GM18868 (cell line): ENCODE data around the gene H2AZ2.

ENCODE experiments used
- ATAC-seq: cut with Tn5 transposase; IDR thresholded peaks from one replicate; pipeline ENCODE4 v1.9.1; 2021; ENCODE audit warnings: mild to moderate bottlenecking, moderate library complexity; ENCODE audit not compliant: unreplicated experiment

Gene H2AZ2

DNA sequence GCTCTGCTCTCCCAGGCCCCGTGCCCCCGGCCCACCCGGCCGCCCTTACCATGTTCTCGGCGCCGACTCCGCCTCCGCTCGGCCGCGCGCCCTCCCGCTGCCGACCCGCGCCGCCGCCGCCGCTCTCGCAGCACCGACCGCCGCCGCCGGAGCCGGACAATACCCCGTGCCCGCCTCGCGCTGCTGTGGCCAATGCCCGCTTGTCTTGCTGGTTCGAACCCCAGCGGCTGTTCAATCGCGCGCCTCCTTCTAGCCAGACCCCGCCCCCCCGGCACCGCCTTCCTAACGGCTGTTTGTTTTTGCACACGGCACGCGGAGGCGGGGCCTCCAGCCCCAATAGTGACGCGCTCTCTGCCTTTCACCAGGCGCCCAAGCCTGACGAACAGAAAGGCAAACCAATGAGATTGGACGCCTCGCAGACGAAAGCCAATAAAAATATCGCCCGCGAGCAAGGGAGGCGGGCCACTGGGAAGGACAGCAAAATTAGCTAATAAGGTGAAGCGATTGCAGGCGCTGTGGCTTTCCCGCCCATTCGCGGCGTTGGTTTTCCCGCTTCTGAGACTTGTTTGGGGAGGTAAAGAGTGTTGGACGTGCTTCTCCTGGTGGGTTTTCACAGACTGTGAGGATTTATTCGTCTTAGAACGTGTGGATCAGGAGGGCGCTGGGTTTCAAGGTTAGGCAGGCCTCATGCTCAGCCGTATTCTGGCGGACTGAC is at the start of gene H2AZ2:
H2AZ2 (minus strand) TSS at position 168 of the 715 bp plus-strand sequence; CDS start at position 52, 116 bp downstream.
- ATAC-seq = peak; percentile 82

DNA sequence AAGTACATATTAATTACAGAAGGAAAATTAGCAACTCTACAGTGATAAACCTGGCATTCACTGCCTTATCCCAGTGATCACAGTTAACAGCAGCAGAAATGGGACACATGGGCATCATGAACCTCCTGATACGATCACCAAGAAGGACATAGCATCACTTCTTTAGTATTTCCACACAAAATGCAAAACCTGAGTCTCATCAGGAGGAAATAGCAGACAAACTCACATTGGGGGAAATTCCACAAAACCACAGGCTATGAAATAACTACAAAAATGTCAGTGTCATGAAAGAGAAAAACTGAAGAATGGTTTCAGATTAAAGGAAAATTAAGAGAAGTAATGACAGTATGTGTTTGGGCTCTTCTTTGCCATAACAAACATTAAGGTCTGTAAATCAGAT is 49.4 kb upstream of the H2AZ2 start:
- no peak for ATAC-seq

DNA sequence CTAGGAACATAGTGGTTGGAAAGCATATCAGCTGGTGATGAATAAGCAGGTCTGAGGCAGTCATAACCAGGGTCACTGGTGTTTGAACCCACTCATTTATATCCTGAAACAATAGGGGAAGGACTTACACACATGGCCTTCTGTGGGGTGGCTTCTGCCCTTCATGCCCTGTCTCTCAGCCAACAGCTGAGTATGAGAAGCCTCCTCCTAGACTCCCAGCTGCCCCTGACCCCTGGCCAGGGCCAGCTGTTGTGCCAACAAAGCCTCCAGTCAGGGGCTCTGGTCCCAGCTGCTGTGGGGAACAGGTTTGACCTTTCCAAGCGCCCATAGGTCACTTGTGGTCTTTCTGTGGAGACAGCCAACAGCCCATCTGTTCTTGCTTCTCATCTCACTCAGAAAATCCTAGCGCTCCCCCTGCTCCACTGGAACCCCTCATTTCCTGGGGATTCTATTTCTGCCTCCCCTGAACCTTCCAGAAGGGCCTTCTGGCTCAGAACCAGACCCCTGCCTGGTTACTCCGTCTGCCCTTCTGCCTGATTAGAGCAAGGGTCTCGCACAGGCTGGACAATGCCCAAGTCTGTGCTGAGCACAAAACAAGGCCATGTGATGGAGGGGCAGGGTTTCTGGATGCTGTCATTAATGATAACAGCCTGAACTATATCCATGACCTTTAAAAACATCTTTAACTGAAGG is 47.1 kb upstream of the H2AZ2 start:
- no peak for ATAC-seq

DNA sequence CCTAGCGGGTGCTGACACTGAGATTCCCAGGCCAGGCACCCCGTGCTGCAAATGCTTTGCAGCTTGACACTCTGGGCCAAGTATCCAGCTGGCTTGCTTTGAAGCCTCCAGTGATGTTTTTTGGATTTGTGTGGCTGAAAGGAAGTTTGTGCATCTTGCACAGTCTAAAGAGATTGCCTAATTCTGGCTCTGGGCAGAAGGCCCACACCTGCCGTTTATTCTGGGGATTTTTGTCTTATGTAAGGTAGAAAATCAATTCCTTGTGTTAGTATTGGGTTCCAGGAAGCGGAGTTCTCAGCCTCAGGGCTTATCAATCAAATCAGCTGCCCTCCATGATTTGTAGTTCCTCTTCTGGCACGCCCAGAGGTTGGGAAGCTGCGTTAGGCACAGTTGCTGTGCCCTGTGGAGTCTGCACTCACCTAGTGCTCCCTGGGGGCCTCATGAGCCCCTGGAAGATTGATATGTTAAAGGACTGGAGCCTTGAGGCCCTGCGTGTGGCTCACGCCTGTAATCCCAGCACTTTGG is 45.9 kb upstream of the H2AZ2 start:
- no peak for ATAC-seq

DNA sequence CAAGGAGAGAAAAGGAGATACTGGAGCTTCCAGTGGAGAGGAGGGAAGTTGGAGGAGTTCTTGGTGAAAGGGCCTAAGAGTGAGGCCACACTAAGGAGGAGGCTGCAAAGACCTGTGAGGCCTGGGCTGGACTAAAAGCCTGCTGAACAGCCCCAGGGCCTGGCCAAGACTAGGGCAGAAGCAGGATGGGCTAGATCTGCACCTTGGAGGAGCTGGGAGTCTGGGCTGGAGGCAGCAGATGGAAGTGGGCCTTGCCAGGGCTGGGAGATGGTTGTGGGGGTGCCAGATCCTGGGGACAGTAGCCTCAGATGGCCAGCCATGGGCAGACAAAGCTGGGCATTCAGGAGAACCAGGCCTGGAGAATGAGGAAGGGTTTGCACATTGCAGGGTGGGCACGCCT is 43.9 kb upstream of the H2AZ2 start:
- ATAC-seq = no peak

DNA sequence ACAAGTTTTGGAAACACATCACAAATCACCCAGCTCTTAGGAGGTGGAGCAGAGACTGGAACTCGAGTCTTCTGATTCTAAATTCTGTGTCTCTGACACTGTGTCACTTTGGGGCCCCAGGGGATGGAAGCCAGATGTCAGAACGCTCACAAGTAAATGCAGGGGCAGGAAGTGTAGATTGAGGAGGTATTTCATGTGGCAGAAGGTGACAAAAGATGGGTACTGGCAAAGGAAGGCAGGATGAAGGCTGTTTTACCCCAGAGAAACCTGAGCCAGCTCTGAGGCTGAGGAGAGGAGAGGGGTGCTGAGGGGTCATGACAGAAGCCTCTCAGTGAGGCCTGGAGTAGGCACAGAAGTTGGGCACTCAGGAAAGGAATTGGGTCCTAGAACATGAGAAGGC is 43.5 kb upstream of the H2AZ2 start:
- ATAC-seq = no peak

DNA sequence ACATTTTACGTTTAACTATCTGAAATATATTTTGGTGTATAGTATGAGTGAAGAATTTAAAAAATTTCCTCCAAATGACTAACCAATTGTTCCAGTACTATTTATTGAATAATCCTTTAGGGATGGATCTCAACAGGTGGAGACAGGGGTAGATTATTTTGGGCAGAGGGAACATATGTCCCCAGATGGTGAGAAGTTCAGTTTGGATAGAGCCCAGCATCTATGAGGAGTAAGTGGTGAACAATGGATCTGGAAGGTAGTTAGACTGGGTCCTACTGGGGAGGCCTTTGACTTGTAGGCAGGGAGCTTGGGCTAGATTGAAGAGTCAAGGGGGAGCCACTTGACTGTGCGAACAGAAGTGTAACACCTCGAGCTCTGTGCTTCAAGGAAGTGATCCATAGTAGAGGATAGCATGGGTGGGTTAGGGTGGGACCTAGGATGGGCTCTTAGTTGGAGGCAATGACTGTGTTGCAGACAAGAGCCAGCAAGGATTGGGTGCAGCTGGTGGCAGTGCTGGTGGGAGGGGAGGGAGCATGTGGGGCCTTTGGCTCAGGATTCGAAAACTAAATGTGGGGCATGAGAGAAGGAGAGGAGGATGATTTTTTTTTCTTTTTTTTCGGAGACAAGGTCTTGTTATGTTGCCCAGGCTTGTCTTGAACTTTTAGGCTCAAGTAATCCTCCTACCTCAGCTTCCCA is 41.3 kb upstream of the H2AZ2 start:
- no peak for ATAC-seq

DNA sequence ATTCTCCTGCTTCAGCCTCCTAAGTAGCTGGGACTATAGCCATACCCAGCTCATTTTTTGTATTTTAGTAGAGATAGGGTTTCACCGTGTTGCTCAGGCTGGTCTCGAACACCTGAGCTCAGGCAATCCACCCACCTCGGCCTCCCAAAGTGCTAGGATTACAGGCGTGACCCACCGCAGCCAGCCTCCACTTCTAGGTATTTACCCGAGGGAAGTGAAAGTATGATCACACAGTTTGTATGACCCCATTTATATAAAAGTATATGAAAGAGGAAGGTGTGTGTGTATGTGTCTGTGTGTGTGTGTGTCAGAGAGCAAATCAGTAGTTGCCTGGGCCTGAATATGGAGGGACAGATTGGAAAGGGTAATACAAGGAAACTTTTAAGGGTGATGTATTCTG is 39.4 kb upstream of the H2AZ2 start:
- no peak for ATAC-seq

DNA sequence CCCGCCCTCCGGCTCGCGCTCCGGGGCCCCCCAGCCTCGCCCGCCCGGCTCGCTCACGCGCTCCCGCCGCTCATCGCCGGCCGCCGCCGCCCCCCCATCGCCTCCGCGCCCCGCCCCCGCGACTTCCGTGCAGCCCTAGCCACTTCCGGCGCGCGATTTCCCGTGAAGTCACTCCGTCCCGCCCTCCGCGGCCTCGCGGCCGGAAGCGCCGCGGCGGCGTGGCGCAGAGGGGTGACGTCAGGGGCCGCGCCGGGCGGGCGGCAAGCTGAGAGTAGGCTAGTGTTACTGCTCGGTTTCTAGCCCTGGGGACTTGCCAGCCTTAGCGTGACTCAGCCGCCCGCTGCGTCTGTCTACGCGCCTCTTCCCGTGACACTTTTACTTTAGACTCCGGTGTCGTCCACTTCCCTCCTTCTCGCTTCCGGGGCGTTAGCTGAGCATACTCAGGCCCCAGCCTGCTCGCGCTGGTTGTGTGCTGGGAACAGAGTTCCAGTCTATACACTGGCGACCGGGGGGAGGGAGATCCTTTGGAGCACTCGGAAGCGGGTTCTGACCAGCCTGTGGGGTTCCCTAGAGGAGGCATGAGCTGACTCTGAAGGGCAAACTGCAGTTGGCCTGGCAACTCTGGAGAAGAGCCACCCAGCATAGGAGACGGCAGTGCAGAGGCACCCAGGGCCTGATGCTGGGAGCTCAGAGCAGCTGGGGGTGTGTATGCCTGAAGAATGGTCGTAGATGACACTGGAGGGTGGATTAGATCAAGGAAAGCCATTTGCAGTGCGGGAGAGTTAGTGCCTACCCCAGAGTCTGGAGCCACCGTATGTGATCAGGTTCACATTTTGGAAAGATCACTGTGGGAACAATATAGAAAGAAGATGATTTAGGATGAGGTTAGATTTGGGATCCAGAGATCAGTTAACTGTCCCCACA is 37.8 kb upstream of the H2AZ2 start, which contains the start of gene PURB:
PURB (minus strand) TSS at position 137 of the 924 bp plus-strand sequence. CDS start 182 bp downstream, outside the sequence.
- peak; percentile 84 for ATAC-seq

DNA sequence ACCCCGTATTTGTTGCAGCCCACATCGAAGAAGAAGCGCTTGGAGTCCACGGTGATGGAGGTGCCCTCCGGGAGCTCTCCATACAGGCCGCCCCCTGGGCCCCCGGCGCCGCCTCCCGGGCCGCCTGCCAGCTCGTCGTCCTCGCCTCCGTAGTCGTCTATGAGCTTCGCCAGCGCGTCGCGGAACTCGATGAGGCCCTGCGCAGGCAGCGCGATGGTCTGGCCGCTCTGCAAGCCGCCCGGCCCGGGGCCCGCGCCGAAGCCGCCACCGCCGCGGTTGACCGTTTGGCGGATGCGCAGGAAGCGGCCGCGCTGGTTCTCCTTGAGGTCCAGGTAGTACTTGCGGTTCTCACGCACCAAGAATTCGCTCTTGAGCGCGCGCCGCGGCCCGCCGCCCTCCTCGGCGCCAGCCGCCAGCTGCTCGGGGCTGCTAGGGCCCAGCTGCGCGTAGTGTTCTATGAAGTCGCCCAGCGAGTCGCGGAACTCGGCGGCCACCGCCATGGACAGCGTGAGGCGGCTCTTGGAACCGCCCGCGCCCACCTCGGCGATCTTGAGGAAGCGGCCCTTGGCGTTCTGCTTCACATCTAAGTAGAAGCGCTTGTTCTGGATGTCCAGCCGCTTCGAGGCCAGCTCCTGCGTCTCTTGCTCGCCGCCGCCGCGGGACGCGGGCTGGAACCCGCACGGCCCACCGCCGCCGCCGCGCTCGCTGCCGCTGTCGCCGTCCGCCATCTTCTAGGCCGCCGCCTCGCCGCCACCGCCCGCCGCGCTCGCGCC is 36.9 kb upstream of the H2AZ2 start:
- ATAC-seq = peak; percentile 5

DNA sequence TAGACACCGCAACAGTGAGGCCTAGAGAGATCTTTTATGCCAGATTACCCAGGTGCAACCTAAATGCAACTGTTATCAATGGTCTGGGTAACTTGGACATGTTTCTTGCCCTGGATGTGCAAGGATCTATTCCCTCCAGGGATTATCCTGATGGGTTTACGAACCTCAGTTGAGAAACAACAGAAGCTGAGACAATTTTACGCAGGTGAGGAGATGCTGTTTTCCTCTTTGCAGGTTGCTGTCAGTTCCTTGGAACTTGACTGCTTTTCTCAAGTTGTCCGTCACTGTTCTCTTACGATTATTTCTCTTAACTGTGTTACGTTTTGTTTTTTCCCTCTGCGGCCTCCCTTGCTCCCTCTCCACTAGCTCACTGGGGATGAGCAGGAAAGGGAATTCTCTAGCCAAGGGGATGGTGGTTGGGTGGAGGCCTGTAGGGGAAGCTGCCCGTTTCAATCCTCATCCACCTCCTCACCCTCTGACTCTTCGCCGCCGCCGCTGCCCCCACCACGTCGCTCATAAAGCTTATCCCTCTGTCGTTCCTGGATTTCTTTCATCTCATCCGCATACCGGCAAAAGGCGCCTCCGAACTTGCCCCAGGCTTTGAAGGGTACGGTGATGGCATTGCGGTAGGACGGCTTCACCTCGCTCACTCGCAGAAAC is 36.2 kb upstream of the H2AZ2 start:
- ATAC-seq = no peak

DNA sequence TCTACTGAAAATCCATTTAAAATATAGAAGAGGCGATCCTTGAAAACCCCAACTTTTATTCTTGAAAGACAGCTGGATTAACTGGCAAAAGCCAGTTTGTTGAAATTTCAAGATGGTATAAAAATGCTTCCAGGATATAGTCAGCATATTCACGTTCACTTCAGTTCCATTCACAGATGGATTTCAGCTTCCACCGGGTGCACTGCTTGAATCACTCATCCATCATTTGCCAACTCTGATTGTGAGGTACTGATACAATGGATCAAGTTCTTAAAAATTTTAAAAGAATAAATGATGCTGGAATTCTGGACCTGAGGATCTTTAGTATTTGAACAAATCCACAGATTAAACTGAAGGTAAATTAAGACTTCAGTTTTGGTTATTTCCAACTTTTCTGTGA is 35.0 kb upstream of the H2AZ2 start:
- no peak for ATAC-seq

DNA sequence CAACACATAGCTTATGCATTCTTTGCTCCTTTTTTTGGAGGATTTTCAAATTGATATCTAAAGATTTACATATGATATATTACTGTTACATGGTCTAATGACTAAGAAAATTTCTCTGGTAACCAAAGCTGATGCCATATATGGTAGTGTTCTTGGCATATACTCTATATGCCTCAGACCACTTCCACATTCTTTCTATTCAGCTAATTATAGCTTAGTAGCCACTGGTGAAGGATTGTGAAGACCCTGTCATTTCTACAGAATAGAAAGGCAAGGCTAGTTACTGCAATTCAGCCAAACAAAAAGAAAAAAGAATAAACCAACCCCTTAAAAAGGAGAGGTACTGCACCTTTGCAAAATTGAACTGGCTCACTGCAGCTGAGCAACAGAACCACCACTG is 33.7 kb upstream of the H2AZ2 start:
- ATAC-seq = no peak

DNA sequence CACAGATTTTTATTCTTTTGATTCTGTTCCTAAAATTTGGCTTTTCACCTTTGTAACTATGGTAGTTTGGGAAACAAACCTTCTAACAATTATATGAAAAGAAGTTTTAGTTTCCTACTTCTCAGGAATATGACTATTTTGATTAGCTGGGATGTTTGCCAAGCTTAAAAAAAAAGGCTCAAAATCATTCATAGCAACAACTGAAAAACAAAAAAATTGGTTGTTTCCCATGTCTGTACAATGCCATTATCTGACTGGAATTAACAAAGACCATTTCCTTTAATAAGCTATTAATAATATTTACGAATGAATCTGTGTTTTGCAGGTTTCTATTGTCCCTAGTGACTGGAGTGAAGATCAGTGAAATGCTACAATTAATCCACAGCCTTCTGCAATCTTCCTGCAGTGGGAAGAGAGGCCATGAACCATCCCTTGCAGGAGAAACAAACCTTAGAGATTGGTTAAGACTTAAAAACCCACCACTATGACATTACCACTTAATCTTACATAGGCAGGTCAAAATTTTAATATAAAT is 33.2 kb upstream of the H2AZ2 start:
- ATAC-seq = no peak

DNA sequence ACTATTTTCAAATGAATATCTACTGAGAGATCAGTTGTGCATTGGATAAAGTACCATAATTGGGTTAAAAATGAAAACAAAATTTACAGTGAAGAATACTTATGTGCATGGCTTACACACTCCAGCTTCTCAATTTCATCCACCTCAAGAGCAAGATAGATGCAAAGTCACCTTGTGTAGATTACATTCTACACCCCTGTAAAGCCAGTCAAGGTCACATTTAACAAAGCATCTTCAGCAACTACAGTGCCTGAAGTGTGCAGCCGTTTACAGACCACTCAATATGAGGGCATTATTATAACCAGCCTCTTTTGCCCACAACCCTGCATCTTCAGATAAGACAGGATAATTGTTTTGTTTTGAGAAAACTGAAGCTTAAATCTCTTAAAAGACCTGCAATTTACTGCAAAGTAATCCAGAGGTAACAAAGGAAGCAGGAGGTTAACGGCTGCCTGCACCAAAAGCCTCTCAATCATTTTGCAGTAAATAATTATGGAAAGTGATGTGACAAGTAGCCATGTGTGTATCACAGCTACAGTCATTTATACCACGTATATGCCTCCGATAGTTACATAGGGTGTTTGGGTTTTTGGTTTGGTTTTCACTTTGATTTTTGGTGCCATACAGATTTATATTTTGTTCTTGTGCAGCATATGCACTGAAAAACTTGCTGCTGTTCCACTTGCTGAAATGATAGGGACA is 32.6 kb upstream of the H2AZ2 start:
- no peak for ATAC-seq

DNA sequence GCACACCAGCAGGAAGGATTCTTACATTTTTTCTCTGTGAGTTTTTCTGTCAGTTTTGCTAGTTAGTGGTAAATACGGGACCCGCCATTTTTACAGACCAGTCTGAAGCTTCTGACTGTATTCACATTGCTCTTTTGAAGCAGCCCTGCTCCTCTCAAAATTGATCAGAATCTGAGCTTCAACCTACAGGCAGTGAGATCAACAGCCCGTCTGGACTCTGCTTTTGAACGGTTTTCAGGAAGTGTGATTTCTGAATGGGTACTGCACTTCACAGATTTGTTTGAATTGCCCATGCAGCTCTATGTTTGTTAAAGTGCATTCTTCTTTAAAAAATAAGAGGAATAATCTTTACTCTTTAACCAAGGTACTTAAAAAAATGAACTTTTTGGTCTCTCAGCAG is 28.5 kb upstream of the H2AZ2 start:
- ATAC-seq = no peak

DNA sequence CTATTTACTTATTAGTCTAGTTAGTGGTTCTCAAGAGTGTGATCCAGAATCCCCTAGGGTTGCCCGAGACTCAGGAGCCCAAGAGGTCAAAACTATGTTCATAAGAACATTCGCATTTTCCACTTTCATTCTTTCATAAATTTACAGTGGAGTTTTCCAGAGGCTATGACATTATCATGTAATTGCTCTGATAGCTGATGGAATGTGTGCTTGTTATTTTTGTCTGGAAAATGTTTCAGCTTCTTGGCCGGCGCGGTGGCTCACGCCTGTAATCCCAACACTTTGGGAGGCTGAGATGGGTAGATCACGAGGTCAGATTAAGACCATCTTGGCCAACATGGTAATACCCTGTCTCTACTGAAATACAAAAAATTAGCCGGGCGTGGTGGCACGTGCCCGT is 27.4 kb upstream of the H2AZ2 start:
- ATAC-seq = no peak

DNA sequence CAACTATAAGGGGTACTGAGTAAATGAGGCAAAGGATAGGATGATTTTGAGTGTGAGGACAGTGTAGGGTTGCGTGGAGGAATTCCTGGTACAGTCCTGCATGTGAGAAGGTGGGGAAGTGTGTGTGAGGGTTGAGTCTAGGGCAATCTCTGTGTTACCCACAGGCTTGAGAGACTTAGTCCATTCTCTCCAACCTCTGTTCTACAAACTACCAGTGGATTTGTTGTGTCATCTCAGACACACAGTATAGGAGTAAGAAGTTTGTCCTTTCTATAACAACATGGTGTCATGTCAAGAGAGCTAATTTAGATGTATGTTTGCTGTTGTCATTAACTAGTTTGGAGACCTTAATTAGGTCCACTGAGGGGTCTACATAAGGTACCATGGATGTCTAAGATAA is 24.9 kb upstream of the H2AZ2 start:
- no peak for ATAC-seq
